Omental fat pad (tissue), 4 donors: ENCODE data around the gene MIDN. TPM values are rescaled to one million over a fixed set of nuclear protein-coding genes. Genes with fewer than 3 reads are reported as not detected.

Source experiments
- ATAC-seq: fragments of 150-250 bp; one replicate; pipeline ENCODE4 v1.9.1; 2016; ENCODE audit warnings: mild to moderate bottlenecking, moderate library complexity; ENCODE audit not compliant: low FRiP score
- DNase-seq: peaks from one replicate; pipeline ENCODE4 v3.0.0-alpha.2; 2019; ENCODE audit warnings: low spot score
- CTCF ChIP-seq, 3 donors: fragments of 450-650 bp; IDR thresholded peaks; one replicate each; pipeline ENCODE4 v1.5.1; 2016 to 2017; ENCODE audit warnings: antibody characterized with exemption in 3 of 3, mild to moderate bottlenecking in 3 of 3, moderate library complexity in 2 of 3
- total RNA-seq, 4 donors: library from RNA; depleted of rRNA; stranded (reverse); fragments of >200 nt; gene quantifications; one replicate each; pipeline ENCODE4 v1.1.0, GENCODE V29; 2016

The MIDN gene
- total RNA-seq, 4 donors from 2014 or later, result 24.5 to 68.6 (median 44.1) TPM

- no peak for DNase-seq
- no peak for ATAC-seq
Measured at GRCh38 chr19:1295169-1296012, 47.0 kb downstream of the MIDN start.

GRCh38 chr19:1296078-1296477 is 47.7 kb downstream of the MIDN start:
- no peak for DNase-seq
- ATAC-seq, result no peak
- no peak for TF ChIP-seq CTCF (IDR thresholded peaks at IDR 0.05)

More at GRCh38 chr19:1295169-1296012, 47.0 kb downstream of the MIDN start:
- TF ChIP-seq CTCF (IDR thresholded peaks at IDR 0.05), result no peak

GRCh38 chr19:1296575-1297271 is 48.3 kb downstream of the MIDN start:
- DNase-seq, result no peak
- ATAC-seq, result no peak
- TF ChIP-seq CTCF (IDR thresholded peaks at IDR 0.05), result no peak

GRCh38 chr19:1298235-1298634 is 49.9 kb downstream of the MIDN start:
- DNase-seq, result no peak
- ATAC-seq, result no peak
- TF ChIP-seq CTCF (IDR thresholded peaks at IDR 0.05), result no peak

- no peak for ATAC-seq
- no peak for DNase-seq
- TF ChIP-seq CTCF (IDR thresholded peaks at IDR 0.05), result no peak
Measured at GRCh38 chr19:1299801-1300200, 51.4 kb downstream of the MIDN start.

GRCh38 chr19:1300744-1301490 is 52.5 kb downstream of the MIDN start:
- TF ChIP-seq CTCF (IDR thresholded peaks at IDR 0.05), result no peak
- ATAC-seq (no peak), DNase-seq (no peak)
